UCSD-AML1 (cell line): ENCODE data around the gene C8B.

Experiments
- DNase-seq: peaks from one replicate; lab custom pipeline; 2025; ENCODE audit not compliant: unreplicated experiment; lab: John Stamatoyannopoulos, UW

The C8B gene

DNA sequence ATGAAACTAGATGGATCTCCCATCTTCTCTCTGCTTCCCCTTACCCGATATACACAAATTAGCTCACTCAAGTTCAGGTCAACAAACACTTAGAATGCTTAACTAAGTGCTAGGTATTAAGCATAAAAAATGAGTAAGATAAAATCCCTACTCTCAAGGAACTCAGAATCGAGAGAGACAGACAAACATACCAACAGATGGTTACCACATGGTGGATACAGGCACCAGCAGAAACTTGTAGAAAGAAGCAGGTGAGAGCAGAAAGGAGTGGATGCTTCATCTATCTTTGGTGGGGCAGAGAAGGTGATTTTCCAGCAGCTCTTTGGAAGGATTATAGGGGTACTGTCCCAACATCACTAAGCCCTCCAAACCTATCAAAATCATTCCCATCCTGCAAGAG, 32.2 kb downstream of the C8B start:
- no peak for DNase-seq

GRCh38 chr1:56933161-56933560, 32.7 kb downstream of the C8B start:
- no peak for DNase-seq

GRCh38 chr1:56931686-56932085, 34.1 kb downstream of the C8B start:
- DNase-seq: no peak

DNA sequence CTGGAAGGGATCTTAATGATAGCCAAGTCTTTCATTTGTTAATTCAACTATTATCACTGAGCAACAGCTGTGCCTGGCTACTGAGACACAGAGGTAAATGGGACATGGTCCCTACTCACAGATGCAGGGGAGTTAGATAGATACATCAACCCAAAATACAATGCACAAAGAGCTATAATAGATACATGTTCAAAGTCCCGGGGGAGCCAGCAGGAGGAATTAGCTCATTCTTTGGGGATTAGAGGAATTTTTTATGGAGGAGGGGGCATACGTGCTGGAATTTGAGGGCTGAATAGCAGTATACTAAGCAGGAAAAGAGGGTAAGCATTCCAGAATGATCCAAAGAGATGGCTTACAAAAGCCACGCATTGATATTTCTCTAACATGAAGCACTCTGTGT, 34.6 kb downstream of the C8B start:
- no peak for DNase-seq

DNA sequence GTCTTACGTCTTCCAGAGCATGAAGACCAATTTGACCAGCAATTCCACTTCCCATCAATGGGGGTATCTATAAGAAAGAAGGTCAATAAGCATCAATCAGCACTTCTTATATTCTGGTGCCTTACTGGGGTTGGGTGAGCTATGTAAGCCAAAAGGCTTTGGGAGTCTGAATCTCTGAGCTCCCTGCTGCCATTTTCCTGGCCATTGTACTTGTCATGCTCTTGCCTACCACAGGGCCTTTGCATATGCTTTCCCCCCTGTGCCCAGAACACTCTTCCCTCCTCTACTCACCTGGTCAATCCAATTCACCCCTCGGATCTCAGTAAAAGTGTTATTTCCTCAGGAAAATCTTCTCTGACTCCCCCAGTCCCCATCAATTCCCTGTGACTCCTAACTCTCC, 36.3 kb downstream of the C8B start:
- DNase-seq: no peak

- DNase-seq: no peak
These were observed 37.8 kb downstream of the C8B start for GRCh38 chr1:56927986-56928385.

DNA sequence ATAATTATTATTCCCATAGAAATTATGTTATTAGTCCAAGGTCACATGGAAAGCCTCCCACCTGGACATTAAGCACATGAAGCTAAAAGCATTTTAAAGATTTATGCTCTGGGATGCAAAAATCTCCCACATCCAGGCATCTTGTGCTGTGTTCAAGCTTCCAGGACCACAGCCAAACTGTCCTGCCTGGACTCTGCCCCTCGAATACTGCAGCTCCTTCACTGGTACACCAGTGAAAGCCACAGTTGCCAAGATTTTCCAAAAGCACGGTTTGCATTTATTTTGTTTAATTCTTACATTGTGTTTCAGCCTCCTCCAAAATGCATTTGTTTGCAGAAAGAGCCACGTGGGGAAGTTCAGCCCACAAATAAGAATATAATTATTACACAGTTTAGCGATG, 38.6 kb downstream of the C8B start:
- no peak for DNase-seq

- no peak for DNase-seq
These were observed 40.6 kb downstream of the C8B start for GRCh38 chr1:56925193-56925592.

- DNase-seq: no peak
These were observed 41.7 kb downstream of the C8B start for GRCh38 chr1:56924116-56924515.

DNA sequence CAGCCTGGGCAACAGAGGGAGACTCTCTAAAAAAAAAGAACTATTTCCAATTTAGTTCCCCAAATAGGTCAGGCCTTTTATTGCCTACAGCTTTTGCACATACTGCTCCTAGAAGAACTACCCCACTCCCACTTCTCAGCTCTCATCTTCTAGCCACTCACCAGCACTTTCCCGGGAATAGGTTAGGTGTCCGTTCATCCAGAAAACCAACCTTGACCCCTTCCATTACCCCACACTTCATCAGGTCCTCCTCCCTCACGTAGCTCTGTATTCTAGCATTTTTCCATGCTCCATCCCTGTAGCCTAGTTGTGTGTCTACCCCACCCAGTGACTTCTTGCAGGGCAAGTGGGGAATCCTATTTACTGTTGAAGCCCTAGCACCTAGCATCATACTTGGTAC, 42.6 kb downstream of the C8B start:
- no peak for DNase-seq

- DNase-seq: no peak
These were observed 43.3 kb downstream of the C8B start for GRCh38 chr1:56922507-56922906.

DNA sequence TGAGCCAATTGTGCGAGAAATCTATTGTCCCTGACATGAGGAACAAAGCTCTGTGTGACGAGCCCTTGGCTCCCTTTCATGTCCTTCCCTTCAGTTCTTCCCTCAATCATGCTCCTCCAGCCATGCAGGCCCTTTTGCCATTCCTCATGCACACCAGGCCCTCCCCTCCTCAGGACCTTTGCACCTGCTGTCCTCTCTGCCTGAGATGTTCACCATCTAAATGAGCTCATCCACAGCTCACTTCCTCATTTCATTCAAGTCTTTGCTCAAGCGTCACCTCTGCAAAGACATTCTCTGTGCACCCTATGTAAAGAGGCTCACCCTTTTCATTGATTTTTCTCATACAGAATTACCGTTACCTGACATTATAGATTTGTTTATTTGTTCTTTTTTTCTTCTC, 43.7 kb downstream of the C8B start:
- no peak for DNase-seq

- no peak for DNase-seq
These were observed 44.3 kb downstream of the C8B start for GRCh38 chr1:56921479-56921878.

- no peak for DNase-seq
These were observed 45.2 kb downstream of the C8B start for GRCh38 chr1:56920591-56921001.

DNA sequence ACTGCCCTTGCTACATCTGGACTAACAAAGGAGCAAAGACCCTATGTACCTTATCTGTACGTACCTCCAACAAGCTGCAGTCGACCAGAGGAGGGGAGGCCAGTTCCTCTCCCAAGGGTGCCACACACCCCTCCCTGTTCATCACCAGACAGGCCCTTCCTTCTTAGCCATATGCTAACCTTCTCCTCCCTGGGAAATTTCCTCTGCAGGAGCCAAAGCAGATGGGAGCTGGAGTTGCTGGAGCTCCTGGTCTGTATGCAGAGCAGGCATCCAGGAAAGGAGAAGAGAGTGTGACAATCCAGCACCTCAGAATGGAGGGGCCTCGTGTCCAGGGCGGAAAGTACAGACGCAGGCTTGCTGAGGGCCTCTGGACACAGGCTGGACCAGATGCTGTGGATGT, 48.5 kb downstream of the C8B start:
- no peak for DNase-seq

DNA sequence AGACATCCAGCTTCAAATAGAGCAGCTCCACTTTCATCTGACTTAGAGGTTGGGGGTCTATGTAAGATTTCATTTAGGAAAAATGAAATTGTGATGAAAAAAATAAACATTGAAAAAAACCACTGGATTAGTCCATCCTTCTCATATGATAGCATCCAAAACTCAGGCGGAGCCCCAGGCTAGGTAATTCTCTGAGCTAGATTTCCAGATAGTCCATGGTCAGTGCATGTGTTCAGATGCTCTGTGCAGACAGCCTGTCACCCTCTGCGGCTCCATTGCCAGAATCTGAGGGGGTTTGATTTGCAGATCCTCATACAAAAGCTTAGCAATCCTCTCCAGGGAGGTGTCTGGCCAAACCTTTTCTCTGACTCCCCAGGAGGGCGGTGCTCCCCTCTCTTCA, 49.2 kb downstream of the C8B start:
- no peak for DNase-seq

DNA sequence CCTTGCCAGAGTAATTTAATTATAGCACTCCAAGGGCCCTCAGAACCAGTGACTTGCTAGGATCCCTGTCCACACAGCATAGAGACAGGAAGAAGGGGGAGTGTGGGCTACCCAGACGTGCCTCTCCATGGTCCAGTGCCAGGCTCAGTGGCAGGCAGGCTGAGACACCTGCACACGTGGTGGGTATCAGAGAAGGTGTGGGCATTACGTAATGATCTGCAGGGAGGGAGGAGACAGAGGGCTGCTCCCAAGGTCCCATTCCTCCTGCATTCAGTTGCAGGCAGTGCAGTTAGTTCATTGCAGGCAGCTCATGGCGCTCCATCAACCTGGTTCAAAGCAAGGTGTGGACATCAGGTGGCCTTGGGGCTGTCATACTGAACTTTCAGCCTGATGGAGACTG, 49.9 kb downstream of the C8B start:
- no peak for DNase-seq

DNA sequence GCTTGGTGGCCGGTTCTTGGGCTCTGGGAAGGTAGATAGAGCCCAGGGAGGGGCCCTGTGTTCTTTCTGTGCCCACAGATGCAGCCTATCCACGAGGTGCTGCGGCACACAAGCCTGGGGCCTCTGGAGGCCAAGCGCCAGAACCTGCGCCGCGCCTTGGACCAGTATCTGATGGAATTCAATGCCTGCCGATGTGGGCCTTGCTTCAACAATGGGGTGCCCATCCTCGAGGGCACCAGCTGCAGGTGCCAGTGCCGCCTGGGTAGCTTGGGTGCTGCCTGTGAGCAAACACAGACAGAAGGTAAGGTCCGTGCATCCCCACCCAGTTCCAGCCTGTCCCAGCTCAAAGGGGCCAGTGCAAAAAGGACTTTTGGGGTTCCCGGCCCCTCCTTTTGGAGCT, 53.5 kb downstream of the C8B start:
- no peak for DNase-seq

GRCh38 chr1:56911098-56911938, 54.5 kb downstream of the C8B start:
- no peak for DNase-seq

GRCh38 chr1:56910441-56910985, 55.3 kb downstream of the C8B start:
- peak; percentile 39 for DNase-seq

DNA sequence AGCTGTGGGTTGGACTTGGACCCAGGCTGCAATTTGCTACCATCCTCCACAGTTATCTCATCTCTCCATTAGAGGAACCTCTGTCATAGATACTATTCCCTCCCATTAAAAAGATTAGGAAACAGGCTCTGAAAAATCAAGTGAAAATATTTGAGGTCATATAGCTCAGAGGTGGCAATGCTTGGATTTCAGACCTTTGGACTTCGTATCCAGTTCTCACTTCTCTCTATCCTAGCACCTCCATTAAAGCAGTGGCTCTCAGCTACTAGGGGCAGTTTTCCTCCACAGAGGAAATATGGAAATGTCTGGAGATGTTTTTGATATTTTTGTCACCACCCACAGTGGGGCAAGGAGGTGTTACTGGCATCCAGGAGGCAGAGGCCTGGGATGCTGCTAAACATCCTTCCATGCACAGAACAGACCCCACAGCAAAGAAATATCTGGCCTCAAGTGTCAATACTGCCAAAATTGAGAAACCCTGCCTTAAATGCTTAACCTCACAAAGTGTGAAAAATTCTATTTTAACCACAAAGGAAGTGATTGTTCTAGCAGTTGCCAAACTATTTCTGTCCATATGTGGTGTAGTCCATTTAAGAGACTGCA, 57.1 kb downstream of the C8B start:
- DNase-seq: no peak

DNA sequence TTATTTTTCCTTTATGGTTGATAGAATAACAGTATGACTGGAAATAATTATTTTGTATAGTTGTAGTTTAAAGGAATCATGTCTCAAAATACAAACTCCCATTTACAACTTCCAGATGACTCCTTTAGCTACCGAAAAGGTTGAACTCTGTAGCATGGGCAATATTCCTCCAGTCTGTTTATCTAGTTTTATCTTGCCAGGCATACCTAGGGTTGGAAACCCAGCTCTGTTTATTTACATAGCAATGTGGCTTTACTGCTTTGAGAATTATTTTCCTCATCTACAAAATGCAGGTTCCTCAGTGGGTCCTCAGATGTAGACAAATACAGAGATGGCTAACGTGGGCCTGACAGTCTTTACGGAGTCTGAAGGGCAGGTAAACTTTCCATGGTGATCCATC, 60.1 kb downstream of the C8B start:
- DNase-seq: no peak
